ENCODE results near the gene HPCAL4. TPM values are rescaled to one million over a fixed set of nuclear protein-coding genes. Genes with fewer than 3 reads are reported as not detected.
A peak's percentile ranks its signal among the peaks of the same experiment; 100 is the strongest.

Gene HPCAL4
- total and polyA plus RNA-seq, 9 of the 15 experiments (the other 6 are each of a cell fraction or from before 2014, with no cell fraction given), result 0.01 to 0.04 (median 0.04) TPM; not detected in 4

GRCh38 chr1:39690794-39691382 is 345 bp downstream of the HPCAL4 start (continued):
- TF ChIP-seq NCOA2 (IDR thresholded peaks at IDR 0.05; ENCODE audit: partially characterized antibody in 2 of 2) (no peak), ARID2 (IDR thresholded peaks at IDR 0.05) (no peak), BACH1 (tag; IDR thresholded peaks at IDR 0.05) (no peak), HSF4 (CRISPR knock-in tag; IDR thresholded peaks at IDR 0.05; ENCODE audit: borderline replicate concordance) (no peak), ZNF23 (CRISPR knock-in tag; IDR thresholded peaks at IDR 0.05) (no peak), DNMT1 (IDR thresholded peaks at IDR 0.05) (no peak), CHD1 (IDR thresholded peaks at IDR 0.05; ENCODE audit: low read length) (no peak), ESRRA (IDR thresholded peaks at IDR 0.05; ENCODE audit: borderline replicate concordance, low read depth) (no peak), YY1 (IDR thresholded peaks at IDR 0.05; ENCODE audit: borderline replicate concordance in 1 of 3, control insufficient read depth in 1 of 3, extremely low read depth in 1 of 3, insufficient read depth in 3 of 3, insufficient read length in 1 of 3, insufficient replicate concordance in 2 of 3, low read depth in 1 of 3, low read length in 2 of 3) (no peak), TSHZ1 (CRISPR knock-in tag; IDR thresholded peaks at IDR 0.05) (no peak), ATF3 (IDR thresholded peaks at IDR 0.05) (no peak), ATF3 (CRISPR knock-in tag; conservative IDR thresholded peaks at IDR 0.05) (no peak), ZNF717 (CRISPR knock-in tag; IDR thresholded peaks at IDR 0.05) (no peak), ZNF695 (CRISPR knock-in tag; IDR thresholded peaks at IDR 0.05) (no peak), MEIS2 (IDR thresholded peaks at IDR 0.05; ENCODE audit: partially characterized antibody) (no peak), SREBF2 (CRISPR knock-in tag; IDR thresholded peaks at IDR 0.05) (no peak), E2F6 (IDR thresholded peaks at IDR 0.05; ENCODE audit: borderline replicate concordance in 1 of 2, extremely low read depth in 1 of 2, insufficient read depth in 1 of 2, insufficient read length in 1 of 2, low read depth in 1 of 2, low read length in 1 of 2, poor library complexity in 1 of 2, severe bottlenecking in 1 of 2) (peak in 1 of 2 experiments; percentile 80), ZNF143 (CRISPR knock-in tag; IDR thresholded peaks at IDR 0.05) (peak; percentile 27; the same call in 1 of the 2 replicates), ATF4 (CRISPR knock-in tag; IDR thresholded peaks at IDR 0.05) (no peak)
